OCI-LY7 (cell line): ENCODE data around the gene FTO. TPM values are rescaled to one million over a fixed set of nuclear protein-coding genes. Genes with fewer than 3 reads are reported as not detected.

Experiments
- BruUV-seq: library from RNA; stranded (reverse); fragments of 400-500 nt; replicated peaks from 2 replicates; lab custom pipeline; 2021; lab: Mats Ljungman, UMichigan
- CTCF ChIA-PET: fragments of 300-600 bp; sonication (Branson Sonifier 250); formaldehyde crosslinking; loops from one replicate; lab custom pipeline; 2022; ENCODE audit warnings: antibody characterized with exemption; ENCODE audit not compliant: unreplicated experiment; lab: Charles Lee
- POLR2A ChIA-PET: fragments of 300-600 bp; sonication (Branson Sonifier 250); formaldehyde crosslinking; loops from one replicate; lab custom pipeline; 2022; ENCODE audit warnings: antibody characterized with exemption; lab: Charles Lee
- DNase-seq: peaks from one replicate; pipeline ENCODE4 v3.0.0-alpha.2; 2015; ENCODE audit warnings: low spot score
- H2AFZ ChIP-seq: fragments of 200-600 bp; sonication (generic), shearing (Covaris generic); 2 replicates; pipeline ENCODE4 v1.6.1; 2014; ENCODE audit warnings: mild to moderate bottlenecking, antibody characterized with exemption, low read length, moderate library complexity
- H3K27ac ChIP-seq: fragments of 200-600 bp; sonication (generic); 2 replicates; pipeline ENCODE4 v1.5.1; 2014; ENCODE audit warnings: mixed run types, low read depth, mild to moderate bottlenecking, moderate library complexity, low read length, inconsistent platforms; ENCODE audit not compliant: poor library complexity, severe bottlenecking
- H3K36me3 ChIP-seq: fragments of 200-600 bp; sonication (generic); 2 replicates; pipeline ENCODE4 v1.6.1; 2014; ENCODE audit warnings: mild to moderate bottlenecking, antibody characterized with exemption, low read length, moderate library complexity, mixed read lengths; ENCODE audit not compliant: insufficient read depth
- H3K4me1 ChIP-seq: fragments of 200-600 bp; sonication (generic); 2 replicates; pipeline ENCODE4 v1.5.1; 2014; ENCODE audit warnings: mild to moderate bottlenecking, low read length; ENCODE audit not compliant: insufficient read depth, poor library complexity, severe bottlenecking
- H3K4me2 ChIP-seq: fragments of 200-600 bp; sonication (generic); 2 replicates; pipeline ENCODE4 v1.6.1; 2014; ENCODE audit warnings: mild to moderate bottlenecking, low read length
- H3K4me3 ChIP-seq: fragments of 200-600 bp; sonication (generic); 2 replicates; pipeline ENCODE4 v1.5.1; 2014; ENCODE audit warnings: mild to moderate bottlenecking, low read depth, low read length; ENCODE audit not compliant: poor library complexity, severe bottlenecking
- H3K79me2 ChIP-seq: fragments of 200-600 bp; sonication (generic); 2 replicates; pipeline ENCODE4 v1.6.1; 2016; ENCODE audit warnings: low read depth, mild to moderate bottlenecking, low read length, moderate library complexity, mixed read lengths; ENCODE audit not compliant: insufficient read depth
- H3K9me2 ChIP-seq: fragments of 200-600 bp; sonication (generic); 2 replicates; pipeline ENCODE4 v1.6.1; 2016; ENCODE audit warnings: mild to moderate bottlenecking, low read length, mixed read lengths; ENCODE audit not compliant: insufficient read depth
- H3K9me3 ChIP-seq: fragments of 200-600 bp; sonication (generic); 2 replicates; pipeline ENCODE4 v1.6.1; 2014; ENCODE audit warnings: mild to moderate bottlenecking, mixed run types, low read length, mixed read lengths
- H4K20me1 ChIP-seq: fragments of 200-600 bp; sonication (generic); 2 replicates; pipeline ENCODE4 v1.6.1; 2014; ENCODE audit warnings: mild to moderate bottlenecking, antibody characterized with exemption, low read length, moderate library complexity, mixed read lengths; ENCODE audit not compliant: insufficient read depth
- EZH2phosphoT487 ChIP-seq: fragments of 200-600 bp; sonication (generic); IDR thresholded peaks from 2 replicates; pipeline ENCODE4 v1.6.1; 2018; ENCODE audit warnings: low read depth, borderline replicate concordance, mild to moderate bottlenecking, mixed run types, antibody characterized with exemption, low read length, moderate library complexity, mixed read lengths
- intact Hi-C: fragments of 100-400 bp; cut with micrococcal nuclease; formaldehyde crosslinking; loops from one replicate; pipeline ENCODE4 v1.10.0; 2022; ENCODE audit not compliant: unreplicated experiment
- total RNA-seq, 2 experiments: library from RNA; depleted of rRNA in 1 of 2; stranded (reverse); fragments of >200 nt in 1 of 2; shearing (Covaris generic) in 1 of 2; gene quantifications; 2 replicates each; pipeline ENCODE4 v1.2.3, GENCODE V29; 2014 to 2022
- TF ChIP-seq, protein P1 (sequence below): fragments of 200-600 bp; sonication (generic); conservative IDR thresholded peaks from 2 replicates; pipeline ENCODE4 v1.5.1; 2014; ENCODE audit warnings: mild to moderate bottlenecking, antibody characterized with exemption, low read length, moderate library complexity, mixed read lengths

Gene FTO
- total RNA-seq, 2 experiments from 2014 or later: 57.1 to 68.0 TPM

- Histone ChIP-seq H3K79me2 (no peaks in the 10 kb centered on the region), H3K9me2 (no peaks in the 10 kb centered on the region), H2AFZ (no peak overlapping the region), H3K4me1 (no peaks in the 10 kb centered on the region), H3K36me3 (no peaks in the 10 kb centered on the region), H3K9me3 (no peaks in the 10 kb centered on the region), H4K20me1 (peaks cover 21% of the 10 kb centered on the region), H3K4me2 (no peak overlapping the region), H3K4me3 (no peak overlapping the region), H3K27ac (no peak overlapping the region)
- TF ChIP-seq EZH2phosphoT487: no peak
- TF ChIP-seq, protein P1, sequence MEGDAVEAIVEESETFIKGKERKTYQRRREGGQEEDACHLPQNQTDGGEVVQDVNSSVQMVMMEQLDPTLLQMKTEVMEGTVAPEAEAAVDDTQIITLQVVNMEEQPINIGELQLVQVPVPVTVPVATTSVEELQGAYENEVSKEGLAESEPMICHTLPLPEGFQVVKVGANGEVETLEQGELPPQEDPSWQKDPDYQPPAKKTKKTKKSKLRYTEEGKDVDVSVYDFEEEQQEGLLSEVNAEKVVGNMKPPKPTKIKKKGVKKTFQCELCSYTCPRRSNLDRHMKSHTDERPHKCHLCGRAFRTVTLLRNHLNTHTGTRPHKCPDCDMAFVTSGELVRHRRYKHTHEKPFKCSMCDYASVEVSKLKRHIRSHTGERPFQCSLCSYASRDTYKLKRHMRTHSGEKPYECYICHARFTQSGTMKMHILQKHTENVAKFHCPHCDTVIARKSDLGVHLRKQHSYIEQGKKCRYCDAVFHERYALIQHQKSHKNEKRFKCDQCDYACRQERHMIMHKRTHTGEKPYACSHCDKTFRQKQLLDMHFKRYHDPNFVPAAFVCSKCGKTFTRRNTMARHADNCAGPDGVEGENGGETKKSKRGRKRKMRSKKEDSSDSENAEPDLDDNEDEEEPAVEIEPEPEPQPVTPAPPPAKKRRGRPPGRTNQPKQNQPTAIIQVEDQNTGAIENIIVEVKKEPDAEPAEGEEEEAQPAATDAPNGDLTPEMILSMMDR: no peak
- intact Hi-C loops: no loop called here
- BruUV-seq: no TSS peak
- ChIA-PET POLR2A (no interaction called here), CTCF (no interaction called here)
- no peak for DNase-seq
Measured at GRCh38 chr16:53737552-53737951, 33.6 kb downstream of the FTO start.

DNA sequence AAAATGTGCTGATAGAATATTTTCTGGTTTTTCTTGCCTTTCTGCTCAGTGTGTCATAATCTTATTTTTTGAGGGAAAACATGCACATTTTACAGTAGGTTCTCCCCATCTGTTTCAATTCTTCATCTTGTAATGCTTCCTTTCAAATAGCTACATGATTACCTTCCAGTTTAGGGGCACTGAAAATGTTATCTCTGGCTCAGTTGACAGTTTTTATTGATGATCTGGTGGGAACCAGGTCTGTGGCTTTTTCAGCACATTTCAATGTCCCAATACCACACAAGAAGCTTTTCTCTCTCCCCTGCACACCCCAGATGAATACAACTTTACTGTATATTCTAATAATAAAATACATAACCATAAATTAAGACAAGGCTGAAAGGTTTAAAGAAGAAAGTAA lies 36.5 kb downstream of the FTO start:
- no peaks in the 10 kb centered on the region for H3K79me2 ChIP-seq
- no TSS peak for BruUV-seq
- peaks cover 6% of the 10 kb centered on the region for H3K4me1 ChIP-seq
- ChIA-PET POLR2A (interaction anchor here (0.6 kb wide), 1 partner anchor 1216 kb away, joined by 4 read pairs; no protein-coding TSS in a partner anchor), CTCF (interaction anchor here (0.5 kb wide), 1 partner anchor 37 kb away, joined by 3 read pairs; the partner anchor contains the start of genes FTO and RPGRIP1L)
- H3K9me2 ChIP-seq: no peaks in the 10 kb centered on the region
- DNase-seq: no peak
- peaks cover 27% of the 10 kb centered on the region for H4K20me1 ChIP-seq
- no peak for TF ChIP-seq EZH2phosphoT487
- TF ChIP-seq, protein P1: no peak
- no peak overlapping the region for H3K27ac ChIP-seq
- intact Hi-C loops: no loop called here
- no peaks in the 10 kb centered on the region for H3K36me3 ChIP-seq
- H3K9me3 ChIP-seq: no peaks in the 10 kb centered on the region
- no peak overlapping the region for H2AFZ ChIP-seq
- H3K4me2 ChIP-seq: no peak overlapping the region
- no peak overlapping the region for H3K4me3 ChIP-seq

GRCh38 chr16:53740933-53741531 lies 37.1 kb downstream of the FTO start:
- ChIA-PET POLR2A (no interaction called here), CTCF (interaction anchor here (0.5 kb wide), 1 partner anchor 37 kb away, joined by 3 read pairs; the partner anchor contains the start of genes FTO and RPGRIP1L)
- Histone ChIP-seq H4K20me1 (peaks cover 23% of the 10 kb centered on the region), H3K79me2 (no peaks in the 10 kb centered on the region), H3K36me3 (no peaks in the 10 kb centered on the region), H2AFZ (no peak overlapping the region), H3K27ac (no peak overlapping the region), H3K9me2 (no peaks in the 10 kb centered on the region), H3K4me3 (no peak overlapping the region), H3K9me3 (no peaks in the 10 kb centered on the region), H3K4me2 (no peak overlapping the region), H3K4me1 (peaks cover 6% of the 10 kb centered on the region)
- intact Hi-C loops: no loop called here
- TF ChIP-seq EZH2phosphoT487: no peak
- TF ChIP-seq, protein P1: no peak
- no peak for DNase-seq
- BruUV-seq: no TSS peak
